ENCODE measurements around the gene BCL2L2. TPM values are rescaled to one million over a fixed set of nuclear protein-coding genes. Genes with fewer than 3 reads are reported as not detected.

BCL2L2 gene
- total RNA-seq, 4 donors from 2014 or later = 23.9 to 49.0 (median 43.0) TPM

- no peaks in the 10 kb centered on the region for H3K9me3 ChIP-seq
- H3K36me3 ChIP-seq = peaks cover 0 to 25% (median 8%) of the 10 kb centered on the region in 4 donors
- no peaks in the 10 kb centered on the region for H3K27me3 ChIP-seq
- peaks cover 10 to 19% (median 12%) of the 10 kb centered on the region in 4 donors for H3K4me1 ChIP-seq
- H3K27ac ChIP-seq = no peak overlapping the region
- no peak for TF ChIP-seq POLR2A (IDR thresholded peaks at IDR 0.05)
- TF ChIP-seq EP300 (IDR thresholded peaks at IDR 0.05; ENCODE audit: low read depth) = no peak
- TF ChIP-seq POLR2AphosphoS5 (IDR thresholded peaks at IDR 0.05) = no peak
- TF ChIP-seq, protein P1, sequence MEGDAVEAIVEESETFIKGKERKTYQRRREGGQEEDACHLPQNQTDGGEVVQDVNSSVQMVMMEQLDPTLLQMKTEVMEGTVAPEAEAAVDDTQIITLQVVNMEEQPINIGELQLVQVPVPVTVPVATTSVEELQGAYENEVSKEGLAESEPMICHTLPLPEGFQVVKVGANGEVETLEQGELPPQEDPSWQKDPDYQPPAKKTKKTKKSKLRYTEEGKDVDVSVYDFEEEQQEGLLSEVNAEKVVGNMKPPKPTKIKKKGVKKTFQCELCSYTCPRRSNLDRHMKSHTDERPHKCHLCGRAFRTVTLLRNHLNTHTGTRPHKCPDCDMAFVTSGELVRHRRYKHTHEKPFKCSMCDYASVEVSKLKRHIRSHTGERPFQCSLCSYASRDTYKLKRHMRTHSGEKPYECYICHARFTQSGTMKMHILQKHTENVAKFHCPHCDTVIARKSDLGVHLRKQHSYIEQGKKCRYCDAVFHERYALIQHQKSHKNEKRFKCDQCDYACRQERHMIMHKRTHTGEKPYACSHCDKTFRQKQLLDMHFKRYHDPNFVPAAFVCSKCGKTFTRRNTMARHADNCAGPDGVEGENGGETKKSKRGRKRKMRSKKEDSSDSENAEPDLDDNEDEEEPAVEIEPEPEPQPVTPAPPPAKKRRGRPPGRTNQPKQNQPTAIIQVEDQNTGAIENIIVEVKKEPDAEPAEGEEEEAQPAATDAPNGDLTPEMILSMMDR (IDR thresholded peaks at IDR 0.05) = no peak
- WGBS, 2 donors (ENCODE audit: low coverage in 1 of 2) = 80 to 89% methylated on average over 4 to 13 of the region's 13 CpGs
- H3K4me3 ChIP-seq = no peak overlapping the region
- no peak for DNase-seq
- in situ Hi-C loops (cut with MboI; ENCODE audit: low pct_ligation_motif_present in 1 of 4, low pct_unique_long_range_greater_than_20kb in 1 of 4, low sequenced_read_pairs in 3 of 4) = loop anchor here in 2 of 4 donors (25.0 kb wide), 1 partner anchor 236 kb away; the partner anchor contains the start of genes AP1G2 (in 2 of the 2), THTPA (in 2 of the 2) and ZFHX2 (in 2 of the 2)
- intact Hi-C loops (cut with DNase I; ENCODE audit: low total_unique reads) = no loop called here
These were observed 20.1 kb downstream of the BCL2L2 start for GRCh38 chr14:23326491-23327332.

DNA sequence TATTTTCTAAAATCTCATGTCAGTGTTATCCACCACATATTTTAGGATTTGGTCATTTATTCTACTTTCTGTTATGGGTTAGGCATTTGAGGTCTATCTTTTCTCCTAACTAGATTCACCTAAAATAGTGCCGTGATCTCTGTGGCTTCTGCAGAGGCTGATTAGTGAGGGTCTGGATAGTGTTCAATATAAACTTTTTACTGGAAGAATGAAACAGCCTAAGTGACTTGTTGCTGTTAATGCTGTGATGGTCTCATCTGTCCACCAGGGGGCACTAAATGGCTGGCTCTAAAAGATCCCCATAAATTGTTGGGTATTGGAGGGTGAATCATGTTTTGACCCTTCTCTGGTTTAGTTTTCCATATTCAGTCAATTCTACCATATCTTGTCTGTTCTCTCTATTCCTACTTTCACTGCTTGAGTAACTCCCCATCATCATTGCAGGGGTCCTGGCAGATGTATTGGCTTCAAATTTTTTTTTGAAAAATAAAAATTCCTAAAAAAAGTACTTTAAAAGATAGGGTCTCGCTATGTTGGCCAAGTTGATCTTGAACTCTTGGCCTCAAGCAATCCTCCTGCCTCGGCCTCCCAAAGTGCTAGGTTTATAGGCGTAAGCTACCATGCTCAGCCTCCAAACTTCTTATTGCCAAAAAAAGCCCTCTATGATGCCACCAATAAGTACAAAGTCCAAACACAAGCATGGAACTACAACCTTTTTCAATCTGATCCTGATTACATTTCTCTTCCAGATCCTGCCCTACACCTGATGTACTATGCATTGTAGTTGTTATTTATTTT, 21.5 kb downstream of the BCL2L2 start:
- Histone ChIP-seq H3K27ac (no peak overlapping the region), H3K4me3 (no peak overlapping the region), H3K9me3 (no peaks in the 10 kb centered on the region), H3K4me1 (peaks cover under 1 to 8% (median 2%) of the 10 kb centered on the region in 4 donors), H3K27me3 (no peaks in the 10 kb centered on the region), H3K36me3 (peaks cover 0 to 24% (median 8%) of the 10 kb centered on the region in 4 donors)
- peak; percentile 76 for DNase-seq
- intact Hi-C loops (cut with DNase I; ENCODE audit: low total_unique reads) = loop anchor here (2.0 kb wide), 1 partner anchor 53 kb away; no protein-coding TSS in a partner anchor
- WGBS, 2 donors (ENCODE audit: low coverage in 1 of 2) = 44 to 57% methylated on average over 2 to 4 of the region's 4 CpGs
- in situ Hi-C loops (cut with MboI; ENCODE audit: low pct_ligation_motif_present in 1 of 4, low pct_unique_long_range_greater_than_20kb in 1 of 4, low sequenced_read_pairs in 3 of 4) = loop anchor here in 2 of 4 donors (25.0 kb wide), 1 partner anchor 234 kb away; the partner anchor contains the start of genes AP1G2 (in 2 of the 2), THTPA (in 2 of the 2) and ZFHX2 (in 2 of the 2)
- no peak for TF ChIP-seq POLR2A (IDR thresholded peaks at IDR 0.05)
- TF ChIP-seq, protein P1 (IDR thresholded peaks at IDR 0.05) = peak; percentile 85 to 90 (median 86)

GRCh38 chr14:23335623-23336022, 29.0 kb downstream of the BCL2L2 start:
- Histone ChIP-seq H3K36me3 (no peaks in the 10 kb centered on the region), H3K9me3 (peaks cover 0 to 4% of the 10 kb centered on the region in 2 donors), H3K27me3 (peaks cover 4% of the 10 kb centered on the region), H3K27ac (no peak overlapping the region), H3K4me3 (no peak overlapping the region), H3K4me1 (no peaks in the 10 kb centered on the region)
- DNase-seq = no peak
- TF ChIP-seq, protein P1 (IDR thresholded peaks at IDR 0.05) = no peak
- TF ChIP-seq POLR2A (IDR thresholded peaks at IDR 0.05) (no peak), POLR2AphosphoS5 (IDR thresholded peaks at IDR 0.05) (no peak), EP300 (IDR thresholded peaks at IDR 0.05; ENCODE audit: low read depth) (no peak)
- intact Hi-C loops (cut with DNase I; ENCODE audit: low total_unique reads) (no loop called here), in situ Hi-C loops (cut with MboI; ENCODE audit: low pct_ligation_motif_present in 1 of 4, low pct_unique_long_range_greater_than_20kb in 1 of 4, low sequenced_read_pairs in 3 of 4) (loop anchor here in 2 of 4 donors (25.0 kb wide), 1 partner anchor 227 kb away; the partner anchor contains the start of genes AP1G2 (in 2 of the 2), THTPA (in 2 of the 2) and ZFHX2 (in 2 of the 2))
- WGBS, 2 donors (ENCODE audit: low coverage in 1 of 2) = 82 to 85% methylated on average over 5 of the region's 5 CpGs
